Type B pancreatic cell (in vitro differentiated cells): ENCODE data around the gene SYNGR3. TPM values are rescaled to one million over a fixed set of nuclear protein-coding genes. Genes with fewer than 3 reads are reported as not detected.
"Not testable (repeated sequence)": the region's sequence is repeated elsewhere in the genome, so short reads cannot be mapped to it uniquely, and the experiment has no call there.

ENCODE experiments used
- DNase-seq: peaks from one replicate; pipeline ENCODE4 v3.0.0; 2021; ENCODE audit warnings: mixed read lengths; ENCODE audit not compliant: unreplicated experiment; ENCODE audit errors: extremely low spot score
- H3K27ac Mint-ChIP-seq: 2 replicates; pipeline ENCODE4 v1.8.0; 2021; ENCODE audit warnings: mild to moderate bottlenecking, mixed read lengths
- H3K27me3 Mint-ChIP-seq: 2 replicates; pipeline ENCODE4 v1.8.0; 2021; ENCODE audit warnings: mixed read lengths
- H3K36me3 Mint-ChIP-seq: 2 replicates; pipeline ENCODE4 v1.8.0; 2021; ENCODE audit warnings: mixed read lengths
- H3K4me1 Mint-ChIP-seq: one replicate; pipeline ENCODE4 v1.8.0; 2021; ENCODE audit warnings: mixed read lengths; ENCODE audit not compliant: unreplicated experiment
- H3K4me3 Mint-ChIP-seq: 2 replicates; pipeline ENCODE4 v1.8.0; 2021; ENCODE audit warnings: mild to moderate bottlenecking, mixed read lengths
- H3K9me3 Mint-ChIP-seq: 2 replicates; pipeline ENCODE4 v1.8.0; 2021; ENCODE audit warnings: mixed read lengths
- CTCF ChIP-seq: fragments of 200-600 bp; sonication (generic); conservative IDR thresholded peaks from 2 replicates; pipeline ENCODE4 v1.5.0; 2021; ENCODE audit warnings: antibody characterized with exemption, mild to moderate bottlenecking
- total RNA-seq: library from RNA; stranded (reverse); gene quantifications from 2 replicates; pipeline ENCODE4 v1.2.1, GENCODE V29; 2021; ENCODE audit warnings: low replicate concordance

Gene SYNGR3
- total RNA-seq, 1 donor from 2014 or later: 2.4 TPM

- TF ChIP-seq CTCF: no peak
- Mint-ChIP-seq H3K27ac (no peak overlapping the region), H3K36me3 (no peaks in the 10 kb centered on the region), H3K4me3 (no peak overlapping the region), H3K4me1 (peaks cover 4% of the 10 kb centered on the region), H3K27me3 (peaks cover 11% of the 10 kb centered on the region), H3K9me3 (no peaks in the 10 kb centered on the region)
- DNase-seq: no peak
Observed at GRCh38 chr16:2030036-2030435, 40.3 kb downstream of the SYNGR3 start.

DNA sequence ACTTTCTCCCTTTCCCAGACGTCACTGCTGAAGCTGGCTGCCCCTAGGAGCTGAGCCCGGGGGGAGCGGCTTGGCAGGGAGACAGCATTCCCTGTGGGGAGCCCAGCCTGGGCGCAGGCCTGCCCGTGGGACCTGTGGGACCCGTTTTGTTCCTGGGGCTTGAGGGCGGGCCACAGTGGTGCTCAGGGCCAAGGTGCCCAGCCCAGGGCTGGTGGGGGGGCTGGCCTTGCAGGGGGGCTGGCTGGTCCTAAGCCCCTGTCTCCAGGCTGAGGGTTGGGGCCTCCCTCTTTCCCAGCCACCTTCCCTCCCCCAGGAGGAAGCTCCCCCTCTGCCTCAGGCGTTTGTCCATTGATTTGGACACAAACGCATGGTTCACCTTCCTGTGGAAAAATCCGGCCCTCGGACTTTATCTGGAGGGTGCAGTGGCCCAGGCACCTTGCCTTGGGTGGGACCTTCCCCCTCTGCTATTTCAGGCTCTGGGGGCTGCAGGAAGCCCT, 41.4 kb downstream of the SYNGR3 start:
- no peaks in the 10 kb centered on the region for H3K9me3 Mint-ChIP-seq
- peaks cover 8% of the 10 kb centered on the region for H3K27me3 Mint-ChIP-seq
- no peak for TF ChIP-seq CTCF
- DNase-seq: peak; percentile 64
- no peak overlapping the region for H3K27ac Mint-ChIP-seq
- H3K4me3 Mint-ChIP-seq: no peak overlapping the region
- H3K4me1 Mint-ChIP-seq: peaks cover 4% of the 10 kb centered on the region
- H3K36me3 Mint-ChIP-seq: no peaks in the 10 kb centered on the region

- DNase-seq: peak; percentile 66
- Mint-ChIP-seq H3K27me3 (peaks cover 6% of the 10 kb centered on the region), H3K36me3 (no peaks in the 10 kb centered on the region), H3K9me3 (no peaks in the 10 kb centered on the region), H3K27ac (no peak overlapping the region), H3K4me3 (no peak overlapping the region), H3K4me1 (peaks cover 3% of the 10 kb centered on the region)
- TF ChIP-seq CTCF: no peak
Observed at GRCh38 chr16:2032285-2033056, 42.7 kb downstream of the SYNGR3 start.

DNA sequence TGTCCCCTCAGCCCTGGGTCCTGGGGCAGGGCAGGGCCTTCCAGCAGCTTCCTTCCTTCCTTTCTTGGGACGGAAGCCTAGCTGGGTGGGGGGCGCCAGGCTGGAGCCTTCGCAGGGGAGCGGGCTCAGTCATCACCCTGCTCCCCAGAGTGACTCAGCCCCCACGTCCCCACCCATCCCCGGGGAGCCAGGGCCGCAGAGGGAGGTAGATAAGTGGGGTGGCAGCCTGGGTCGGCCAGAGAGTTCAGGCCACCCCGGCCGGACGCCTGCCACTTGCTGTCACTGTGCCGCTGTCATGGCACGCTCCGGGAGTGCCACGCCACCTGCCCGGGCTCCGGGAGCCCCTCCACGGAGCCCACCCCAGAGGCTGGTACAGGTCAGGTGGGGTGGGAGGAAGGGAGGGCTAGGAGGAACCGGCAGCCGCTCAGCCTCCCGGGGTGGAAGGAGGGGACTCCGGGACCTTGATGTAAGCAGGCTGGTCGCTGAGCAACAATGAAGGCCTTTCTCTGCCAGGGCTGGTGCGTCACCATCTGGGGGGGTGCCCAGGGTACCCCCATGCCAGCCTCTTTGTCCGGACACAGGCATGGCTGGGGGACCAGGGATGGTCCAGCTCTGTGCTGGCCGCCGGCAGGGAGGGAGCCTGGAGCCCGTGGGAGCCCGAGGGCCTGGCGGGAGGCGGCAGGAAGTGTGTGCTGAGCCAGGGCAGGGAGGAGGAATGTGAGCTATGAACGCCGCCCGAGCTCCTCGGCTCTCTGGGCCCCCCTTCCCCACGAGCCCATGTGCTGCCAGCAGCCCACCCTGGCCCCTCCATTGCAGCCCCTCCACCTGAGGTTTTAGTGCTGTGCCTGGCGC, 43.5 kb downstream of the SYNGR3 start:
- Mint-ChIP-seq H3K36me3 (no peaks in the 10 kb centered on the region), H3K9me3 (no peaks in the 10 kb centered on the region), H3K27ac (peak overlapping the region; percentile 26), H3K4me3 (no peak overlapping the region), H3K27me3 (peaks cover 3% of the 10 kb centered on the region), H3K4me1 (no peaks in the 10 kb centered on the region)
- TF ChIP-seq CTCF: no peak
- no peak for DNase-seq

GRCh38 chr16:2033909-2034695, 44.3 kb downstream of the SYNGR3 start:
- H3K4me1 Mint-ChIP-seq, H3K36me3 Mint-ChIP-seq, H3K9me3 Mint-ChIP-seq, H3K4me3 Mint-ChIP-seq, H3K27me3 Mint-ChIP-seq, DNase-seq: not testable (repeated sequence)
- H3K27ac Mint-ChIP-seq: peak overlapping the region; percentile 26
